Endothelial cell of umbilical vein (primary cell): Measurements from ENCODE around the gene PRSS22. TPM values are rescaled to one million over a fixed set of nuclear protein-coding genes. Genes with fewer than 3 reads are reported as not detected.

ENCODE experiments used
- BruUV-seq: library from RNA; stranded (reverse); fragments of 400-500 nt; replicated peaks from 2 replicates; lab custom pipeline; 2021; lab: Mats Ljungman, UMichigan
- CTCF ChIA-PET: fragments of 300-600, 350-600 bp; sonication (Branson Sonifier 250); formaldehyde crosslinking; loops from one replicate; lab custom pipeline; 2021; ENCODE audit warnings: antibody characterized with exemption, inconsistent platforms; lab: Charles Lee
- POLR2A ChIA-PET: fragments of 300-600, 350-600 bp; sonication (Branson Sonifier 250); formaldehyde crosslinking; loops from one replicate; lab custom pipeline; 2021; ENCODE audit warnings: antibody characterized with exemption, inconsistent platforms; lab: Charles Lee
- DNase-seq: peaks from one replicate; pipeline ENCODE4 v3.0.0-alpha.2; 2011; ENCODE audit warnings: low read depth, low spot score
- FAIRE-seq: peaks from 2 replicates; lab custom pipeline; 2011; peaks lifted over from hg19 to GRCh38; lab: Jason Lieb, UNC
- H2AFZ ChIP-seq: 2 replicates; pipeline ENCODE4 v1.6.0; 2012; ENCODE audit warnings: low read depth, low read length, control low read depth, inconsistent platforms
- H3K27ac ChIP-seq: 2 replicates; pipeline ENCODE4 v1.5.1; 2011; ENCODE audit warnings: low read depth, mild to moderate bottlenecking, control low read depth, low read length, moderate library complexity; ENCODE audit not compliant: insufficient read depth
- H3K27me3 ChIP-seq, 2 experiments: 2 replicates each; pipeline versions ENCODE4 v1.6.0 to v1.6.1; 2011; ENCODE audit warnings: low read length in 2 of 2, mixed read lengths in 1 of 2; ENCODE audit not compliant: control insufficient read depth in 2 of 2, insufficient read depth in 2 of 2
- H3K36me3 ChIP-seq, 2 experiments: 2 replicates in 1 of 2; 3 replicates in 1 of 2; pipeline ENCODE4 v1.5.1; 2011; ENCODE audit warnings: low read length in 2 of 2, mild to moderate bottlenecking in 1 of 2, moderate library complexity in 1 of 2; ENCODE audit not compliant: control insufficient read depth in 2 of 2, insufficient read depth in 2 of 2; ENCODE audit errors: extremely low read depth in 1 of 2
- H3K4me1 ChIP-seq: 3 replicates; pipeline ENCODE4 v1.5.1; 2011; ENCODE audit warnings: mild to moderate bottlenecking, low read length; ENCODE audit not compliant: control insufficient read depth, insufficient read depth; ENCODE audit errors: extremely low read depth
- H3K4me2 ChIP-seq: 2 replicates; pipeline ENCODE4 v1.6.1; 2011; ENCODE audit warnings: low read length, control low read depth, mixed read lengths; ENCODE audit not compliant: insufficient read depth
- H3K4me3 ChIP-seq, 3 experiments: fragments of 200-600 bp in 1 of 3; sonication (generic), shearing (Covaris generic) in 1 of 3; replicated peaks in 1 of 3; 2 replicates each; pipeline ENCODE4 v1.5.1; 2011 to 2016; ENCODE audit warnings: control low read depth in 3 of 3, low read length in 3 of 3, mild to moderate bottlenecking in 2 of 3, inconsistent platforms in 1 of 3, low read depth in 1 of 3, moderate library complexity in 1 of 3; ENCODE audit not compliant: insufficient read depth in 1 of 3
- H3K79me2 ChIP-seq: 2 replicates; pipeline ENCODE4 v1.6.0; 2012; ENCODE audit warnings: low read length, inconsistent platforms; ENCODE audit not compliant: control insufficient read depth, insufficient read depth
- H3K9ac ChIP-seq: replicated peaks from 2 replicates; pipeline ENCODE3; 2011; ENCODE audit warnings: low read length, control low read depth; ENCODE audit not compliant: insufficient read depth; ENCODE audit errors: extremely low read depth
- H3K9me1 ChIP-seq: replicated peaks from 3 replicates; pipeline ENCODE4 v1.6.0; 2011; ENCODE audit warnings: mild to moderate bottlenecking, low read length; ENCODE audit not compliant: control insufficient read depth, insufficient read depth; ENCODE audit errors: extremely low read depth
- H3K9me3 ChIP-seq: replicated peaks from 2 replicates; pipeline ENCODE4 v1.5.1; 2012; ENCODE audit warnings: low read length, inconsistent platforms; ENCODE audit not compliant: control insufficient read depth, insufficient read depth
- H4K20me1 ChIP-seq: replicated peaks from 2 replicates; pipeline ENCODE3; 2011; ENCODE audit warnings: mild to moderate bottlenecking, low read length; ENCODE audit not compliant: control insufficient read depth, insufficient read depth; ENCODE audit errors: extremely low read depth
- CTCF ChIP-seq, 2 donors: IDR thresholded peaks; 1 replicate in 1 of 2; 2 replicates in 1 of 2; pipeline ENCODE4 v1.5.1; 2011; ENCODE audit warnings: low read length in 2 of 2, mild to moderate bottlenecking in 2 of 2, moderate library complexity in 2 of 2, control low read depth in 1 of 2, inconsistent platforms in 1 of 2, low read depth in 1 of 2; ENCODE audit not compliant: insufficient read depth in 1 of 2; ENCODE audit errors: extremely low read depth in 1 of 2
- EZH2 ChIP-seq: IDR thresholded peaks from 2 replicates; pipeline ENCODE4 v1.6.1; 2012; ENCODE audit warnings: borderline replicate concordance, low read depth, mild to moderate bottlenecking, moderate library complexity, low read length, inconsistent platforms; ENCODE audit not compliant: severe bottlenecking
- FOS ChIP-seq: IDR thresholded peaks from 2 replicates; pipeline ENCODE4 v1.6.1; 2011; ENCODE audit warnings: mild to moderate bottlenecking, low read length, moderate library complexity, borderline replicate concordance; ENCODE audit not compliant: insufficient read depth
- GATA2 ChIP-seq: IDR thresholded peaks from 2 replicates; pipeline ENCODE4 v1.7.0; 2011; ENCODE audit warnings: low read depth, mild to moderate bottlenecking, moderate library complexity, mixed read lengths, low read length; ENCODE audit not compliant: insufficient read length, insufficient read depth
- JUN ChIP-seq: IDR thresholded peaks from 2 replicates; pipeline ENCODE4 v1.6.1; 2011; ENCODE audit warnings: borderline replicate concordance, low read depth; ENCODE audit not compliant: insufficient read length, insufficient read depth
- MAX ChIP-seq: IDR thresholded peaks from 2 replicates; pipeline ENCODE4 v1.6.1; 2011; ENCODE audit not compliant: insufficient read depth, insufficient read length
- MYC ChIP-seq: IDR thresholded peaks from one replicate; pipeline ENCODE4 v1.6.1; 2011; ENCODE audit warnings: mild to moderate bottlenecking, low read depth, low read length
- POLR2A ChIP-seq: IDR thresholded peaks from 2 replicates; pipeline ENCODE4 v1.6.1; 2012; ENCODE audit warnings: low read depth, mild to moderate bottlenecking, control low read depth, low read length
- POLR2AphosphoS5 ChIP-seq: IDR thresholded peaks from 2 replicates; pipeline ENCODE4 v1.6.1; 2012; ENCODE audit warnings: low read depth, mild to moderate bottlenecking, control low read depth, low read length, moderate library complexity; ENCODE audit not compliant: insufficient read depth
- dilution Hi-C: fragments of 300-500 bp; cut with MboI; formaldehyde crosslinking; loops from one replicate; pipeline ENCODE4 v1.15.0; 2019; ENCODE audit warnings: low sequenced_read_pairs; ENCODE audit not compliant: extremely low pct_ligation_motif_present
- intact Hi-C: fragments of 100-400 bp; cut with micrococcal nuclease; formaldehyde crosslinking; loops from one replicate; pipeline ENCODE4 v1.10.0; 2022
- polyA plus RNA-seq, 4 experiments: library from polyadenylated mRNA; depleted of rRNA in 3 of 4; stranded (reverse) in 3 of 4; unstranded in 1 of 4; fragments of >200 nt; gene quantifications; 2 replicates each; pipeline versions ENCODE4 v1.2.1 to v1.2.3, GENCODE V29; 2011 to 2012; ENCODE audit warnings: missing spikeins in 1 of 4
- total RNA-seq: library from RNA; stranded (reverse); gene quantifications from 2 replicates; pipeline ENCODE4 v1.2.3, GENCODE V29; 2021

Gene PRSS22
- total and polyA plus RNA-seq, 2 donors (not counting 3 experiments of a cell fraction or from before 2014, with no cell fraction given): not detected

GRCh38 chr16:2831203-2831602 is 26.8 kb downstream of the PRSS22 start:
- dilution Hi-C loops (no loop called here), intact Hi-C loops (loop anchor here (10.0 kb wide), 1 partner anchor 56 kb away; the partner anchor contains the start of gene ELOB)
- POLR2A ChIA-PET: no interaction called here
- H3K27me3 ChIP-seq: no peaks in the 10 kb centered on the region
- no peak overlapping the region for H3K9ac ChIP-seq
- TF ChIP-seq CTCF (IDR thresholded peaks at IDR 0.05; ENCODE audit: extremely low read depth in 1 of 2, insufficient read depth in 1 of 2, low read depth in 1 of 2, low read length in 2 of 2): no peak
- no peak for TF ChIP-seq FOS
- TF ChIP-seq EZH2: no peak
- TF ChIP-seq JUN: no peak
- no peak for TF ChIP-seq GATA2
- TF ChIP-seq POLR2AphosphoS5: no peak
- no peak for TF ChIP-seq MYC
- TF ChIP-seq POLR2A: no peak
- TF ChIP-seq MAX: no peak
- no peaks in the 10 kb centered on the region for H3K9me3 ChIP-seq
- no peaks in the 10 kb centered on the region for H3K79me2 ChIP-seq
- H3K9me1 ChIP-seq: no peaks in the 10 kb centered on the region
- FAIRE-seq (no peak), DNase-seq (no peak)
- H2AFZ ChIP-seq: no peak overlapping the region
- H3K4me1 ChIP-seq: peaks cover 13% of the 10 kb centered on the region
- H3K4me3 ChIP-seq: no peak overlapping the region
- CTCF ChIA-PET: no interaction called here
- H3K4me2 ChIP-seq: no peak overlapping the region
- no peaks in the 10 kb centered on the region for H4K20me1 ChIP-seq
- BruUV-seq: no TSS peak
- no peak overlapping the region for H3K27ac ChIP-seq
- no peaks in the 10 kb centered on the region for H3K36me3 ChIP-seq
